ENCODE data around the gene CPAMD8.
"Not testable (repeated sequence)": the region's sequence is repeated elsewhere in the genome, so short reads cannot be mapped to it uniquely, and the experiment has no call there.

CPAMD8 gene

DNA sequence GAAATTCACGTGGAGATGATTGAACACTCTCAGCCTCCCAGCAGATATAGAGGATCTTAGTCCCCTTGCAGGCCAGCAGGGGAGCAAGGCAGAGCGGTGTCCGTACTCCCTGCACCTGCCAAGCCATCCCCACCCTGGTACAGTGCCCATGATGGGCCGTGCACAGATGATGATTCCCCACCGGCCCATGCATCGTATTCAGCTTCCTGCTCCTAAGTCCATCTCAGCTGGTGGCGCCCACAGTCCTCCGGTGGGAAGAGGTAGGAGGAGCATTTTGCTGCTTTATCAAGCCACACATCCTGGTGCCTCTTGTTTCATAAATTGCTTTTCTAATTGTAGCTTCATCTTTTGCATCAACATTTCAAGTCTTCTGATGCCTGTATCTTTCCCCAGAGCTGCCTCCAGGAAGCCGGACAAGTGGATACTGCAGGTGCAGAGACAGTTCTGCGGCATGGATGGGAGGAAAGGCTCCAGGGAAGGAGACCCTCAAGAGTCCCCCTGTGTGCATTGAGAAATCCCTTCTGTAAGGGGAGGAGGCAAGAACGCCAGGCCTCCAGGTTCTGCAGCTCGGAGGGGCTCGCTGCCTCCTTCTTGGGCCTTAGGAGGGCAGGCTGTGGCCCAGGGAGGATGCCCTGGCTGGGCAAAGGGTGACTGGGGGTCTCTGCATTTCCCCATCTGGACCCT, 82.5 kb downstream of the CPAMD8 start:
- H3K9ac ChIP-seq (ENCODE audit: low read length in 5 of 5), result no peak overlapping the region
- no peak overlapping the region for H3K27ac ChIP-seq (ENCODE audit: low read depth, low read length)
- H3K4me3 ChIP-seq (ENCODE audit: low read depth in 1 of 5, low read length in 5 of 5), result no peak overlapping the region
- no peaks in the 10 kb centered on the region for H3K4me1 ChIP-seq (ENCODE audit: control insufficient read depth in 5 of 5, insufficient read depth in 5 of 5, low read length in 5 of 5)
- peaks cover 0 to 5% (median 1%) of the 10 kb centered on the region in 5 donors for H3K27me3 ChIP-seq (ENCODE audit: control insufficient read depth in 5 of 5, insufficient read depth in 4 of 5, low read length in 5 of 5)
- peaks cover 0 to 2% (median 0%) of the 10 kb centered on the region in 5 donors for H3K36me3 ChIP-seq (ENCODE audit: control insufficient read depth in 5 of 5, insufficient read depth in 5 of 5, low read length in 5 of 5)
- no peaks in the 10 kb centered on the region for H3K9me3 ChIP-seq (ENCODE audit: control insufficient read depth in 5 of 5, low read length in 5 of 5)

DNA sequence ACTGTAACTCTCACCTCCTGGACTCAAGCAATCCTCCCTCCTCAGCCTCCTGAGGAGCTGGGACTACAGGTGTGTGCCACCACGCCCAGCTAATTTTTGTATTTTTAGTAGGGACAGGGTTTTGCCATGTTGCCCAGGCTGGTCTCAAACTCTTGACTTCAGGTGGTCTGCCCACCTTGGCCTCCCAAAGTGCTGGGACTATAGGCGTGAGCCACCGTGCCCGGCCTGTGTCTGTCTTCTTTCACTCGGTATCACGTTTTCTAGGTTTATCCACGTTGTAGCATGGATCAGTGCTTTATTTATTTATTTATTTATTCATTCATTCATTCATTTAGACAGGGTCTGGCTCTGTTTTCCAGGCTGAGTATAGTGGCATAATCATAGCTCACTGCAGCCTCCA, 83.5 kb downstream of the CPAMD8 start:
- H3K27me3 ChIP-seq (ENCODE audit: control insufficient read depth in 5 of 5, insufficient read depth in 4 of 5, low read length in 5 of 5); H3K9ac ChIP-seq (ENCODE audit: low read length in 5 of 5); H3K9me3 ChIP-seq (ENCODE audit: control insufficient read depth in 5 of 5, low read length in 5 of 5); H3K4me3 ChIP-seq (ENCODE audit: low read depth in 1 of 5, low read length in 5 of 5); H3K36me3 ChIP-seq (ENCODE audit: control insufficient read depth in 5 of 5, insufficient read depth in 5 of 5, low read length in 5 of 5); H3K4me1 ChIP-seq (ENCODE audit: control insufficient read depth in 5 of 5, insufficient read depth in 5 of 5, low read length in 5 of 5); H3K27ac ChIP-seq (ENCODE audit: low read depth, low read length): not testable (repeated sequence)

DNA sequence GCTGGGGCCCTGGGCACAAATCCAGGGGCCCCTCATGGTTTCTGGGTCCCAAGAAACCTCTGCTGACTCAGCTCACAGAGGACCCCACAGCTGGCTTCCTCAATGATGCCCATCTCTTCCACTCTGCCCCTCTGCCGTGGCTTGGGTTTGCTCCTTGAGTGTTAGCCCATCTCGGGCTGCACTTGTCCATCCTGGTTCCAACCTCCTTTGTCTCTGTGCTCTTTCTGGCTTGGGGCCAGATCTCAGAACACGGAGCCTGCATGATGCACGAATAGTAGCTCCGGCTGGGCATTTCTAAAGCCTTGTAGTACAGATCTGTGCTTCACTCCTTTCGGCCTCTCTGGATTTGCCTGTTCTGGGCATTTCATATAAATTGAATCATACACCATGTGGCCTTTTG, 84.0 kb downstream of the CPAMD8 start:
- peaks cover 0 to 2% (median 0%) of the 10 kb centered on the region in 5 donors for H3K27me3 ChIP-seq (ENCODE audit: control insufficient read depth in 5 of 5, insufficient read depth in 4 of 5, low read length in 5 of 5)
- no peak overlapping the region for H3K27ac ChIP-seq (ENCODE audit: low read depth, low read length)
- no peak overlapping the region for H3K9ac ChIP-seq (ENCODE audit: low read length in 5 of 5)
- H3K9me3 ChIP-seq (ENCODE audit: control insufficient read depth in 5 of 5, low read length in 5 of 5), result no peaks in the 10 kb centered on the region
- H3K4me3 ChIP-seq (ENCODE audit: low read depth in 1 of 5, low read length in 5 of 5), result no peak overlapping the region
- H3K36me3 ChIP-seq (ENCODE audit: control insufficient read depth in 5 of 5, insufficient read depth in 5 of 5, low read length in 5 of 5), result peaks cover 0 to 2% (median 0%) of the 10 kb centered on the region in 5 donors
- H3K4me1 ChIP-seq (ENCODE audit: control insufficient read depth in 5 of 5, insufficient read depth in 5 of 5, low read length in 5 of 5), result no peaks in the 10 kb centered on the region

DNA sequence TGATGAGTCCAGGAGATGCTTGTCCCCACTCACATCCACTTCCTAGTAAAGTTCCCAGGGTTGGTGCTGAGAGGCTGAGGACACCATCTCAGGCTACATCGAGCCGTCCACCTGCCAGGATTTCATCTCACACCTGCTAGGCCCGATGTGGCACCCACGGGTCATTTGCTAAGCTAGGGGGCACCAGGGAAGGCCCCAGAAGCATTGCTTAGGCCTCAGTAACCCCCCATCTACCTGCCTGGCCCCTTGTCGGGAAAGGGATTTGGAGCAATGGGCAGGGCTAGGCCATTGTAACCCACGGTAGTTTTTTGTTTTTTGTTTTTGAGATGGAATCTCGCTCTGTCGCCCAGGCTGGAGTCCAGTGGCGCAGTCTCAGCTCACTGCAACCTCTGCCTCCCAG, 86.0 kb downstream of the CPAMD8 start:
- no peaks in the 10 kb centered on the region for H3K4me1 ChIP-seq (ENCODE audit: control insufficient read depth in 5 of 5, insufficient read depth in 5 of 5, low read length in 5 of 5)
- no peaks in the 10 kb centered on the region for H3K27me3 ChIP-seq (ENCODE audit: control insufficient read depth in 5 of 5, insufficient read depth in 4 of 5, low read length in 5 of 5)
- no peak overlapping the region for H3K27ac ChIP-seq (ENCODE audit: low read depth, low read length)
- no peak overlapping the region for H3K9ac ChIP-seq (ENCODE audit: low read length in 5 of 5)
- H3K4me3 ChIP-seq (ENCODE audit: low read depth in 1 of 5, low read length in 5 of 5), result no peak overlapping the region
- peaks cover 0 to under 1% (median 0%) of the 10 kb centered on the region in 5 donors for H3K9me3 ChIP-seq (ENCODE audit: control insufficient read depth in 5 of 5, low read length in 5 of 5)
- no peaks in the 10 kb centered on the region for H3K36me3 ChIP-seq (ENCODE audit: control insufficient read depth in 5 of 5, insufficient read depth in 5 of 5, low read length in 5 of 5)

DNA sequence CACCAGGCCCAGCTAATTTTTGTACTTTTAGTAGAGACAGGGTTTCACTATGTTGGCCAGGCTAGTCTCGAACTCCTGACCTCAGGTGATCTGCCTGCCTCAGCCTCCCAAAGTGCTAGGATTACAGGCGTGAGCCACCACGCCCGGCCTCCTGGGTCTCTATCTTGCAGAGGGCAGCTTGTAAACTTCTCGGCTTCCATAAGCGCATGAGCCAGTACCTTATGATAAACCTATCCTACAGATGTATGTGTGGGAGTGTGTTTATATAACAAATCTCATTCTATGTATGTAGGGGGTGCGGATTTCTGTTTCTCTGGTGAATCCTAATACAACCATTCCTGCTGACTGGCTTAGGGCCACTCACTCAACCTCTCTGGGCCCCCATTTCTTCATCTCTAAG, 86.5 kb downstream of the CPAMD8 start:
- not testable (repeated sequence) for H3K4me3 ChIP-seq (ENCODE audit: low read depth in 1 of 5, low read length in 5 of 5); H3K27me3 ChIP-seq (ENCODE audit: control insufficient read depth in 5 of 5, insufficient read depth in 4 of 5, low read length in 5 of 5); H3K27ac ChIP-seq (ENCODE audit: low read depth, low read length); H3K9me3 ChIP-seq (ENCODE audit: control insufficient read depth in 5 of 5, low read length in 5 of 5); H3K9ac ChIP-seq (ENCODE audit: low read length in 5 of 5); H3K4me1 ChIP-seq (ENCODE audit: control insufficient read depth in 5 of 5, insufficient read depth in 5 of 5, low read length in 5 of 5); H3K36me3 ChIP-seq (ENCODE audit: control insufficient read depth in 5 of 5, insufficient read depth in 5 of 5, low read length in 5 of 5)

DNA sequence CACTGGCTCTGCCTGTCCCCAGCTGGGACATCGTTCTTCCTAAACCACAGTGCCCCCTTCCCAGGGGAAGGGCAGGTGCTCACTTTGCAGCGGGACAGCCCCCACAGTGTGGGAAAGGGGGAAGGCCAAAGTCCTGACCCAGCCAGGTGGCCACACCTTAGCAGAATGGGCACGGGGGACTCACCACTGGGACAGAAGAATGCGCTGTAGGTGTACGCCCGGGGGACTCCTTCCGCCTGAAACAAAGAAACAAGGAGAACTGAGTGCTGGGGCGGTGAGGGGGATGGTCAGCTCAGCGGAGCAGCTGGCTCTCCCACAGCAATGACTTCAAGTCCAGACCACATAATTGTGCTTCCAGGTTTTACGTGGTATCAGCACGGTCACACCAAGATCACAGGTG, 88.4 kb downstream of the CPAMD8 start:
- peaks cover 0 to 22% (median 12%) of the 10 kb centered on the region in 5 donors for H3K9me3 ChIP-seq (ENCODE audit: control insufficient read depth in 5 of 5, low read length in 5 of 5)
- no peak overlapping the region for H3K4me3 ChIP-seq (ENCODE audit: low read depth in 1 of 5, low read length in 5 of 5)
- no peaks in the 10 kb centered on the region for H3K36me3 ChIP-seq (ENCODE audit: control insufficient read depth in 5 of 5, insufficient read depth in 5 of 5, low read length in 5 of 5)
- no peak overlapping the region for H3K9ac ChIP-seq (ENCODE audit: low read length in 5 of 5)
- no peaks in the 10 kb centered on the region for H3K4me1 ChIP-seq (ENCODE audit: control insufficient read depth in 5 of 5, insufficient read depth in 5 of 5, low read length in 5 of 5)
- H3K27me3 ChIP-seq (ENCODE audit: control insufficient read depth in 5 of 5, insufficient read depth in 4 of 5, low read length in 5 of 5), result no peaks in the 10 kb centered on the region
- H3K27ac ChIP-seq (ENCODE audit: low read depth, low read length), result no peak overlapping the region

DNA sequence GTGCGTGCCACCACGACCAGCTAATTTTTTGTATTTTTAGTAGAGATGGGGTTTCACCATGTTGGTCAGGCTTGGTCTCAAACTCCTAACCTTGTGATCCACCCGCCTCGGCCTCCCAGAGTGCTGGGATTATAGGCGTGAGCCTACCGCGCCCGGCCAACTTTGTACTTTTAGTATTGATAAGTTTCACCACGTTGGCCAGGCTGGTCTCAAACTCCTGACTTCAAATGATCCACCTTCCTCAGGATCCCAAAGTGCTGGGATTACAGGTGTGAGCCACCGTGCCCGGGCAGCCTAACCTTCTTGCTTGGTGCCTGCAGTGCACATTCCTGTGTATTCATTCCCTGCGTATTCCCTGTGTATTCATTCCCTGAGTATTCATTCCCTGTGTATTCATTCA, 88.8 kb downstream of the CPAMD8 start:
- H3K9me3 ChIP-seq (ENCODE audit: control insufficient read depth in 5 of 5, low read length in 5 of 5), result peaks cover 0 to 22% (median 12%) of the 10 kb centered on the region in 5 donors
- not testable (repeated sequence) for H3K27me3 ChIP-seq (ENCODE audit: control insufficient read depth in 5 of 5, insufficient read depth in 4 of 5, low read length in 5 of 5); H3K4me1 ChIP-seq (ENCODE audit: control insufficient read depth in 5 of 5, insufficient read depth in 5 of 5, low read length in 5 of 5); H3K9ac ChIP-seq (ENCODE audit: low read length in 5 of 5); H3K36me3 ChIP-seq (ENCODE audit: control insufficient read depth in 5 of 5, insufficient read depth in 5 of 5, low read length in 5 of 5); H3K4me3 ChIP-seq (ENCODE audit: low read depth in 1 of 5, low read length in 5 of 5); H3K27ac ChIP-seq (ENCODE audit: low read depth, low read length)

DNA sequence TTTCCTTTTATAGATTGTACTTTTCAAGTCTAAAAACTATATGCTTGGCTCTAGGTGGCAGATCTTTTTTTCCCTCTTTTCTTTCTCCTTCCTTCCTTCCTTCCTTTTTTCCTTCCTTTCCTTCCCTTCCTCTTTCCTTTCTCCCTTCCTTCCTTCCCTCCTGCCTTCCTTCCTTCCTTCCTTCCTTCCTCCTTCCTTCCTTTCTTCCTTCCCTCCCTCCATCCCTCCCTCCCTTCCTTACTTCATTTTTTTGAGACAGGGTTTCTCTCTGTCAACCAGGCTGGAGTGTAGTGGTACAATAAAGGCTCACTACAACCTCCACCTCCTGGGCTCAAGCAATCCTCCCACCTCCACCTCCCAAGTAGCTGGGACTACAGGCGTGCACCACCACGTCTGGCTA, 89.7 kb downstream of the CPAMD8 start:
- Histone ChIP-seq H3K4me1 (ENCODE audit: control insufficient read depth in 5 of 5, insufficient read depth in 5 of 5, low read length in 5 of 5) (no peaks in the 10 kb centered on the region), H3K36me3 (ENCODE audit: control insufficient read depth in 5 of 5, insufficient read depth in 5 of 5, low read length in 5 of 5) (no peaks in the 10 kb centered on the region), H3K9me3 (ENCODE audit: control insufficient read depth in 5 of 5, low read length in 5 of 5) (peaks cover 0 to 22% (median 12%) of the 10 kb centered on the region in 5 donors)

DNA sequence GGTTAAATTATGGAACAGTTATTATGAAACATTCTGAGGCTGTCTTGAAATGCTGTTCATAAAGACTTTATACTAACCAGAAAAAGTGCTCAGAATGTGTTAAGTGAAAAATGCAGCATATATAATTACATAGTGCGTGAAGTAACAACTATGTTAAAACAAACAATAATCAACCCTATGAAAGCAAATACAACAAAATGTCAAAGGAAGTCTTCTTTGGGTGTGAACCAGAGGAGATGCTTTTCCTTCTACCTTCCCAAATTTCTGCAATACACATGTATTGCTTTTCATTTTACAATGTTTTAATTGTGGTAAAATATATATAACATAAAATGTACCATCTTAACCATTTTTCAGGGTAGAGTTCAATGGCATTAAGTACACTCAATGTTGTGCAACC, 92.1 kb downstream of the CPAMD8 start:
- H3K9ac ChIP-seq (ENCODE audit: low read length in 5 of 5), result no peak overlapping the region
- no peak overlapping the region for H3K4me3 ChIP-seq (ENCODE audit: low read depth in 1 of 5, low read length in 5 of 5)
- no peak overlapping the region for H3K27ac ChIP-seq (ENCODE audit: low read depth, low read length)
- H3K36me3 ChIP-seq (ENCODE audit: control insufficient read depth in 5 of 5, insufficient read depth in 5 of 5, low read length in 5 of 5), result no peaks in the 10 kb centered on the region
- H3K27me3 ChIP-seq (ENCODE audit: control insufficient read depth in 5 of 5, insufficient read depth in 4 of 5, low read length in 5 of 5), result no peaks in the 10 kb centered on the region
- no peaks in the 10 kb centered on the region for H3K4me1 ChIP-seq (ENCODE audit: control insufficient read depth in 5 of 5, insufficient read depth in 5 of 5, low read length in 5 of 5)
- peaks cover 0 to 22% (median 12%) of the 10 kb centered on the region in 5 donors for H3K9me3 ChIP-seq (ENCODE audit: control insufficient read depth in 5 of 5, low read length in 5 of 5)

More for the DNA sequence above, 89.7 kb downstream of the CPAMD8 start:
- no peak overlapping the region for H3K4me3 ChIP-seq (ENCODE audit: low read depth in 1 of 5, low read length in 5 of 5)
- no peak overlapping the region for H3K9ac ChIP-seq (ENCODE audit: low read length in 5 of 5)
- no peak overlapping the region for H3K27ac ChIP-seq (ENCODE audit: low read depth, low read length)
- no peaks in the 10 kb centered on the region for H3K27me3 ChIP-seq (ENCODE audit: control insufficient read depth in 5 of 5, insufficient read depth in 4 of 5, low read length in 5 of 5)

DNA sequence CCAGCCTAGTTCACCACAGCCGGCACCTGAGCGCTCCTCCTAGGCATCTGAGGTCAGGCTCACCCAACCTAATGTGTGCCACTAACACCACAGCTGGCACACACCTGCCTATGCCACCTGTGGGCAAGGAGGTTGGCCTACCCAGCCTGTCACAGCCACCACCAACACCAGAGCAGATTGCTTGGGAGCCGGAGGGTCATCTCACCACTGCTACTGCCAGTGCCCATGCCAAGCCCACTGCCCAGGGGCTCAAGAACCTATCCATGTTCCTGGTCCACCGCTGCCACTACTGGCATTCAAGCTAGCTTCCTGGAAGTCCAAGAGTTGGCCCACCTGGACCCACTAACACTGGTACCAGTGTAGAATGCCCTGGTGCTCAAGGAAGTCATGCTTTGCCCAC, 95.3 kb downstream of the CPAMD8 start:
- peaks cover 0 to 22% (median 12%) of the 10 kb centered on the region in 5 donors for H3K9me3 ChIP-seq (ENCODE audit: control insufficient read depth in 5 of 5, low read length in 5 of 5)
- no peak overlapping the region for H3K4me3 ChIP-seq (ENCODE audit: low read depth in 1 of 5, low read length in 5 of 5)
- no peaks in the 10 kb centered on the region for H3K36me3 ChIP-seq (ENCODE audit: control insufficient read depth in 5 of 5, insufficient read depth in 5 of 5, low read length in 5 of 5)
- no peak overlapping the region for H3K27ac ChIP-seq (ENCODE audit: low read depth, low read length)
- H3K4me1 ChIP-seq (ENCODE audit: control insufficient read depth in 5 of 5, insufficient read depth in 5 of 5, low read length in 5 of 5), result no peaks in the 10 kb centered on the region
- no peak overlapping the region for H3K9ac ChIP-seq (ENCODE audit: low read length in 5 of 5)
- H3K27me3 ChIP-seq (ENCODE audit: control insufficient read depth in 5 of 5, insufficient read depth in 4 of 5, low read length in 5 of 5), result peaks cover 0 to 2% (median 0%) of the 10 kb centered on the region in 5 donors

All from subcutaneous abdominal adipose tissue (tissue), 5 donors.